ENCODE results near the gene BTBD9.

The BTBD9 gene

DNA sequence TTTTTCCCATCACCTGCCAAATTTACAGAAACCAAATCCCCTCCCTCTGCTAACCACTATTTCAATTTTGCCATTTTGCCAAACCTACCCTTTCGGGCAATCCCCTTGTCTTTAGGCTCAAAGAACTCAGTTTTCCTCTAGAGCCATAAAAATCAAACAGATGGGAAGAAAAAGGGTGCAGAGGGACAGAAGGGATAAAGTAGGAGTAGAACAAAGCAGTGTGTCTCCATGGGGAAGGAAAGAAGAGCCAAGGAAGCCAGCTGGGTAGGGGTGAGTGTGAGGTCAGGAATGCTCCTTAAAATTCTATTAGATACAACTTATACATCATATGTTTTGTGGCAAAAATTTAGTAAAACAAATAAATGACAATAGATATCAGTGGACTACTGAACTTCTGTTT lies 316.5 kb downstream of the BTBD9 start:
- Histone ChIP-seq H3K36me3 (no peaks in the 10 kb centered on the region; the same call in 1 of the 2 replicates), H3K9me3 (ENCODE audit: severe bottlenecking) (no peaks in the 10 kb centered on the region), H3K27ac (no peak overlapping the region), H3K4me3 (ENCODE audit: low read depth, low read length) (no peak overlapping the region), H3K27me3 (ENCODE audit: insufficient read depth, low read depth, severe bottlenecking) (no peaks in the 10 kb centered on the region)
- DNase-seq = no peak
- TF ChIP-seq, protein P1, sequence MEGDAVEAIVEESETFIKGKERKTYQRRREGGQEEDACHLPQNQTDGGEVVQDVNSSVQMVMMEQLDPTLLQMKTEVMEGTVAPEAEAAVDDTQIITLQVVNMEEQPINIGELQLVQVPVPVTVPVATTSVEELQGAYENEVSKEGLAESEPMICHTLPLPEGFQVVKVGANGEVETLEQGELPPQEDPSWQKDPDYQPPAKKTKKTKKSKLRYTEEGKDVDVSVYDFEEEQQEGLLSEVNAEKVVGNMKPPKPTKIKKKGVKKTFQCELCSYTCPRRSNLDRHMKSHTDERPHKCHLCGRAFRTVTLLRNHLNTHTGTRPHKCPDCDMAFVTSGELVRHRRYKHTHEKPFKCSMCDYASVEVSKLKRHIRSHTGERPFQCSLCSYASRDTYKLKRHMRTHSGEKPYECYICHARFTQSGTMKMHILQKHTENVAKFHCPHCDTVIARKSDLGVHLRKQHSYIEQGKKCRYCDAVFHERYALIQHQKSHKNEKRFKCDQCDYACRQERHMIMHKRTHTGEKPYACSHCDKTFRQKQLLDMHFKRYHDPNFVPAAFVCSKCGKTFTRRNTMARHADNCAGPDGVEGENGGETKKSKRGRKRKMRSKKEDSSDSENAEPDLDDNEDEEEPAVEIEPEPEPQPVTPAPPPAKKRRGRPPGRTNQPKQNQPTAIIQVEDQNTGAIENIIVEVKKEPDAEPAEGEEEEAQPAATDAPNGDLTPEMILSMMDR (IDR thresholded peaks at IDR 0.05; ENCODE audit: low read depth, low read length) = no peak

DNA sequence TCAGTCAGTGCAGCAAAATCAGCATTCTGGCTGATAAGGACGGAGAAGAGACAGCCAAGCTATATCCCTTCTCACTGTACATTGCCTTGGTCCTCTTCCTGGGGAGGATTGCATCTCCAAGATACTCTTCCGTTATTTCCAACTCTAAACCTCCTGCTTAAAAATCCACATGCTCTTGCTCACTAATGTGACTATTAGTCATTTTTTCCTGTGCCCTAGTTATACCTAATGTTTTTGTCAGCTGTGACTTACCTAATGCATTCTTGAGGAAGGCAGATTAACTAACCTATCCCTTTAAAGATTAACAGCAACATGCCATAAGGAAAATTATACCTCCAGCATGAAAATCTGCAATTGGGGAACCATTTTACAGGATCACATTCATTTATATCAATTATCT lies 317.6 kb downstream of the BTBD9 start:
- Histone ChIP-seq H3K27ac (no peak overlapping the region), H3K9me3 (ENCODE audit: severe bottlenecking) (no peaks in the 10 kb centered on the region), H3K27me3 (ENCODE audit: insufficient read depth, low read depth, severe bottlenecking) (no peaks in the 10 kb centered on the region), H3K4me3 (ENCODE audit: low read depth, low read length) (no peak overlapping the region), H3K36me3 (no peaks in the 10 kb centered on the region; the same call in 1 of the 2 replicates)
- TF ChIP-seq, protein P1 (IDR thresholded peaks at IDR 0.05; ENCODE audit: low read depth, low read length) = no peak
- DNase-seq = no peak

DNA sequence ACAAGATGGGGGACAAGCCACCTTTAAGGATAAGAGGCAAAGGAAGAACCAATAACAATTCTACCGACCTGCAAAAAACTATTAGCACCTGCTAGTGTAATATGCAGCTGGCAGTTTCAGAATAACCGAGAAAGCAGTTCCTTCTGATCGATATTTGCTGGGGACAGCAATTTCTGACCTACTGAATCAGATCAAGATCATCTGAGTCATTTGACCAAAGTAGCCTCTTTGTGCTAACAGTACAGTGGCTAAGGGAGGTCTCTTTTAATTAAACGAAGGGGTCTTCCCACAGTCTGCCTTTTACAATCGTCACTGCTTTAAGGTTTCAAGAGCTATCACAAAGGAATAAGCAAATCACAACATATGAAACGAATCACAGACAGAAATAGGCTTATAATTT lies 318.9 kb downstream of the BTBD9 start:
- H3K27ac ChIP-seq = no peak overlapping the region
- no peak overlapping the region for H3K4me3 ChIP-seq (ENCODE audit: low read depth, low read length)
- H3K9me3 ChIP-seq (ENCODE audit: severe bottlenecking) = no peaks in the 10 kb centered on the region
- H3K27me3 ChIP-seq (ENCODE audit: insufficient read depth, low read depth, severe bottlenecking) = no peaks in the 10 kb centered on the region
- no peaks in the 10 kb centered on the region; the same call in 1 of the 2 replicates for H3K36me3 ChIP-seq
- no peak for DNase-seq
- TF ChIP-seq, protein P1 (IDR thresholded peaks at IDR 0.05; ENCODE audit: low read depth, low read length) = no peak

- no peak for DNase-seq
Observed at GRCh38 chr6:38320358-38320757, 319.4 kb downstream of the BTBD9 start.

GRCh38 chr6:38319256-38320212 lies 320.2 kb downstream of the BTBD9 start:
- TF ChIP-seq, protein P1 (IDR thresholded peaks at IDR 0.05; ENCODE audit: low read depth, low read length) = no peak
- DNase-seq = no peak
- Histone ChIP-seq H3K4me3 (ENCODE audit: low read depth, low read length) (no peak overlapping the region), H3K27me3 (ENCODE audit: insufficient read depth, low read depth, severe bottlenecking) (no peaks in the 10 kb centered on the region), H3K9me3 (ENCODE audit: severe bottlenecking) (no peaks in the 10 kb centered on the region), H3K36me3 (no peaks in the 10 kb centered on the region; the same call in 1 of the 2 replicates), H3K27ac (no peak overlapping the region)

More at GRCh38 chr6:38320358-38320757, 319.4 kb downstream of the BTBD9 start:
- H3K9me3 ChIP-seq (ENCODE audit: severe bottlenecking) = no peaks in the 10 kb centered on the region
- H3K27me3 ChIP-seq (ENCODE audit: insufficient read depth, low read depth, severe bottlenecking) = no peaks in the 10 kb centered on the region
- TF ChIP-seq, protein P1 (IDR thresholded peaks at IDR 0.05; ENCODE audit: low read depth, low read length) = no peak
- H3K36me3 ChIP-seq = no peaks in the 10 kb centered on the region; the same call in 1 of the 2 replicates
- H3K27ac ChIP-seq = no peak overlapping the region
- H3K4me3 ChIP-seq (ENCODE audit: low read depth, low read length) = no peak overlapping the region

All from WERI-Rb-1 (cell line).